Peyer's patch (tissue), 4 donors: ENCODE measurements around the gene GTPBP10. TPM values are rescaled to one million over a fixed set of nuclear protein-coding genes. Genes with fewer than 3 reads are reported as not detected.

Experiments
- DNase-seq, 3 donors: peaks; one replicate each; pipeline ENCODE4 v3.0.0-alpha.2; 2017 to 2019
- H3K27ac ChIP-seq, 4 donors: fragments of 200-600 bp; sonication (generic); one replicate each; pipeline ENCODE4 v1.5.1; 2016 to 2019
- H3K27me3 ChIP-seq, 2 donors: fragments of 200-600 bp; sonication (generic); one replicate each; pipeline ENCODE4 v1.5.1; 2019
- H3K36me3 ChIP-seq, 3 donors: fragments of 200-600 bp; sonication (generic); one replicate each; pipeline ENCODE4 v1.5.1; 2016 to 2019
- H3K4me1 ChIP-seq, 4 donors: fragments of 200-600 bp; sonication (generic); one replicate each; pipeline ENCODE4 v1.5.1; 2016 to 2019
- H3K4me3 ChIP-seq, 4 donors: fragments of 200-600 bp; sonication (generic); 1 replicate in 3 of 4; 2 replicates in 1 of 4; pipeline ENCODE4 v1.5.1; 2016 to 2019; ENCODE audit warnings: mild to moderate bottlenecking in 1 of 4
- H3K9me3 ChIP-seq, 4 donors: fragments of 200-600 bp; sonication (generic); one replicate each; pipeline ENCODE4 v1.5.1; 2016 to 2019; ENCODE audit warnings: mild to moderate bottlenecking in 1 of 4
- CTCF ChIP-seq, 6 experiments: fragments of 450-650 bp in 4 of 6; fragments of 200-600 bp in 2 of 6; sonication (generic) in 1 of 6; IDR thresholded peaks; one replicate each; pipeline ENCODE4 v1.5.1; 2017 to 2019; ENCODE audit warnings: antibody characterized with exemption in 6 of 6, mild to moderate bottlenecking in 3 of 6, moderate library complexity in 1 of 6
- POLR2A ChIP-seq, 2 donors: fragments of 450-650 bp; IDR thresholded peaks; one replicate each; pipeline ENCODE4 v1.5.1; 2017; ENCODE audit warnings: antibody characterized with exemption in 2 of 2, mild to moderate bottlenecking in 2 of 2, moderate library complexity in 2 of 2
- total RNA-seq, 4 donors: library from RNA; depleted of rRNA; stranded (reverse); fragments of >200 nt; gene quantifications; one replicate each; pipeline ENCODE4 v1.1.0, GENCODE V29; 2016

GTPBP10 gene
- total RNA-seq, 4 donors from 2014 or later, result 11.6 to 24.8 (median 17.8) TPM

GRCh38 chr7:90432752-90433151 is 86.2 kb downstream of the GTPBP10 start:
- Histone ChIP-seq H3K4me3 (no peak overlapping the region), H3K27me3 (no peaks in the 10 kb centered on the region), H3K27ac (no peak overlapping the region), H3K9me3 (peaks cover 0 to 13% (median 4%) of the 10 kb centered on the region in 4 donors), H3K36me3 (no peaks in the 10 kb centered on the region), H3K4me1 (no peaks in the 10 kb centered on the region)
- TF ChIP-seq CTCF (IDR thresholded peaks at IDR 0.05), result no peak
- no peak for TF ChIP-seq POLR2A (IDR thresholded peaks at IDR 0.05)
- DNase-seq, result no peak

GRCh38 chr7:90433221-90433620 is 86.7 kb downstream of the GTPBP10 start:
- Histone ChIP-seq H3K36me3 (no peaks in the 10 kb centered on the region), H3K9me3 (peaks cover 0 to 13% (median 4%) of the 10 kb centered on the region in 4 donors), H3K27ac (no peak overlapping the region), H3K4me1 (no peaks in the 10 kb centered on the region), H3K4me3 (no peak overlapping the region), H3K27me3 (no peaks in the 10 kb centered on the region)
- TF ChIP-seq POLR2A (IDR thresholded peaks at IDR 0.05) (no peak), CTCF (IDR thresholded peaks at IDR 0.05) (no peak)
- no peak for DNase-seq

Other genes with a start within 250 kb of the GTPBP10 start
- gene STEAP1, start 192.2 kb upstream of the GTPBP10 start, total RNA-seq, result 1 to 10 TPM; 2.0 to 6.6 (median 3.9) TPM
- gene STEAP2, start 135.0 kb upstream of the GTPBP10 start, total RNA-seq, result 10 to 100 TPM in 3 of 4 donors, 1 to 10 TPM in 1; 8.3 to 22.4 (median 17.4) TPM
- gene CFAP69, start 101.5 kb upstream of the GTPBP10 start, total RNA-seq, result 10 to 100 TPM in 2 of 4 donors, 1 to 10 TPM in 1, not detected in 1; 2.3 to 15.3 (median 11.9) TPM
- gene FAM237B, start 25.4 kb upstream of the GTPBP10 start, total RNA-seq, result not detected
- gene CLDN12, start 56.7 kb downstream of the GTPBP10 start, total RNA-seq, result 10 to 100 TPM; 13.2 to 66.9 (median 49.0) TPM
- gene PTTG1IP2, start 122.9 kb downstream of the GTPBP10 start, total RNA-seq, result not detected
- 10 to 100 TPM in 2 of 4 donors, 1 to 10 TPM in 1, under 1 TPM in 1; 0.18 to 74.3 (median 7.3) TPM for gene CDK14, start 249.6 kb downstream of the GTPBP10 start, total RNA-seq